Stimulated activated CD4-positive, alpha-beta T cell treated with anti-CD3 and anti-CD28 coated beads, Interleukin-1b, Interleukin-23, amount 100 ng/mL, for 24 hours (primary cell): Measurements from ENCODE around the gene IL1RN.

Experiments used
- DNase-seq, 4 experiments: peaks; one replicate each; pipeline ENCODE4 v3.0.0-alpha.2; 2020; ENCODE audit warnings: low read depth in 4 of 4, low spot score in 1 of 4

Gene IL1RN

DNA sequence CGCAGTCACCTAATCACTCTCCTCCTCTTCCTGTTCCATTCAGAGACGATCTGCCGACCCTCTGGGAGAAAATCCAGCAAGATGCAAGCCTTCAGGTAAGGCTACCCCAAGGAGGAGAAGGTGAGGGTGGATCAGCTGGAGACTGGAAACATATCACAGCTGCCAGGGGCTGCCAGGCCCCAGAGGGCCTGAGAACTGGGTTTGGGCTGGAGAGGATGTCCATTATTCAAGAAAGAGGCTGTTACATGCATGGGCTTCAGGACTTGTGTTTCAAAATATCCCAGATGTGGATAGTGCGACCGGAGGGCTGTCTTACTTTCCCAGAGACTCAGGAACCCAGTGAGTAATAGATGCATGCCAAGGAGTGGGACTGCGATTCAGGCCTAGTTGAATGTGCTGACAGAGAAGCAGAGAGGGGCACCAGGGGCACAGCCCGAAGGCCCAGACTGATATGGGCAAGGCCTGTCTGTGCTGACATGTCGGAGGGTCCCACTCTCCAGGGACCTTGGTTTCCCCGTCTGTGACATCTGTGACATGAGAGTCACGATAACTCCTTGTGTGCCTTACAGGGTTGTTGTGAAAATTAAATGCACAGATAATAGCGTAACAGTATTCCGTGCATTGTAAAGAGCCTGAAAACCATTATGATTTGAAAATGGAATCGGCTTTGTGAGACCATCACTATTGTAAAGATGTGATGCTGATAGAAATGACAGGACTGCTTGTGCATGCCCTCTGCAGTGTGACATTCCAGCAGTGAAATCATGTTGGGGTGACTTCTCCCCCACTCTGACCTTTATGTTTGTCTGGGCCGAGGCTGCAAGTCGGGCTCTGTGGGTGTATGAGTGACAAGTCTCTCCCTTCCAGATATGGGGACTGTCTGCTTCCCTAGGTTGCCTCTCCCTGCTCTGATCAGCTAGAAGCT is 510 bp downstream of the IL1RN start:
- no peak for DNase-seq

DNA sequence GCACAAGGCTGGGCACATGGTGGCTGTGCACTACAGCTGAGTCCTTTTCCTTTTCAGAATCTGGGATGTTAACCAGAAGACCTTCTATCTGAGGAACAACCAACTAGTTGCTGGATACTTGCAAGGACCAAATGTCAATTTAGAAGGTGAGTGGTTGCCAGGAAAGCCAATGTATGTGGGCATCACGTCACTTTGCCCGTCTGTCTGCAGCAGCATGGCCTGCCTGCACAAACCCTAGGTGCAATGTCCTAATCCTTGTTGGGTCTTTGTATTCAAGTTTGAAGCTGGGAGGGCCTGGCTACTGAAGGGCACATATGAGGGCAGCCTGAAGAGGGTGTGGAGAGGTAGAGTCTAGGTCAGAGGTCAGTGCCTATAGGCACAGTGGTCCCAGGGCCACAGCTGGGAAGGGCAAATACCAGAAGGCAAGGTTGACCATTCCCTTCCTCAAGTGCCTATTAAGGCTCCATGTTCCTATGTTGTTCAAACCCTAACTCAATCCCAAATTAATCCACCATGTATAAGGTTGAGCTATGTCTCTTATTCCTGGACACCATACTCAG is 2.2 kb downstream of the IL1RN start:
- DNase-seq, result no peak

DNA sequence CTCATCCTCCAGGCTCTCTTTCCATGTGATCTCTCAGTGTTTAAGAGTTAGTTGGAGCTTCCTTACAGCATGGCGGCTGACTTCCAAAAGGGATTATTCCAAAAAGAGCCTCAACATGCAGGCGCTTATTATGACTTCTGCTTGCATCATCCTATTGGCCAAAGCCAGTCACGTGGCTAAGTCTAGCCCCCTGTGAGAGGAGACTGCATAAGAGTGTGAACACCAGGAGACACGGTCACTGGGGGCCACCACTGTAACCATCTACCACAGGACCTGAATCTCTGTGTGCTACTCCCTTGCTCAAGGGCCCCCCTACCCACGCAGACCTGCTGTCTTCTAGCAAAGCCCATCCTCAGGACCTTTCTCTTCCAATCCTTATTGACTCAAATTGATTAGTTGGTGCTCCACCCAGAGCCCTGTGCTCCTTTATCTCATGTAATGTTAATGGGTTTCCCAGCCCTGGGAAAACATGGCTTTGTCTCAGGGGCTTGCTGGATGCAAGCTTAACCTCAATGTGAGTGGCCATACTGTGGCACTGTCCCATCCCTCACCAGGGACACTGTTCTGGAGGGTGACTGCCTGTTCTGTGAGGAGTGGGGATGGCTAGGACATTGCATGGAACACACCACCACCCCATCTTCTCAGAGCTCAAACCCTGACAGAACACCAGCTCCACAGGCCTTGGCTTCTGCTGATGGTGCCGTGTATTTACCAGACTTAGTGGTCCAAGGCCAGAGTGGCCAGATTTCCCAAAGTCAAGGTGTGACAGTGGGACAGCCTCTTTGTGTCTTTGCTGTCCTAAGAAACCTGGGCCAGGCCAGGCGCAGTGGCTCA is 4.2 kb downstream of the IL1RN start:
- no peak for DNase-seq

DNA sequence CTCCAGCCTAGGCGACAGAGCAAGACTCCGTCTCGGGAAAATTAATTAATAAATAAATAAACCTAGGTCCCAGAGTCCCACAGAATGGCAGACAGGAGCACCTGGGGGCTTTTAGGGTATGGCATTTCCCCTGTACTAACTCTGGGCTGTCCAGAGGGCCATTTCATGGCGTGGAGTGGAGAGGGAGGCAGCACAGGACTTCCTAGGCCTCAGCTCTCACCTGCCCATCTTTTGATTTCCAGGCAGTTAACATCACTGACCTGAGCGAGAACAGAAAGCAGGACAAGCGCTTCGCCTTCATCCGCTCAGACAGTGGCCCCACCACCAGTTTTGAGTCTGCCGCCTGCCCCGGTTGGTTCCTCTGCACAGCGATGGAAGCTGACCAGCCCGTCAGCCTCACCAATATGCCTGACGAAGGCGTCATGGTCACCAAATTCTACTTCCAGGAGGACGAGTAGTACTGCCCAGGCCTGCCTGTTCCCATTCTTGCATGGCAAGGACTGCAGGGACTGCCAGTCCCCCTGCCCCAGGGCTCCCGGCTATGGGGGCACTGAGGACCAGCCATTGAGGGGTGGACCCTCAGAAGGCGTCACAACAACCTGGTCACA is 5.1 kb downstream of the IL1RN start:
- DNase-seq, result no peak

DNA sequence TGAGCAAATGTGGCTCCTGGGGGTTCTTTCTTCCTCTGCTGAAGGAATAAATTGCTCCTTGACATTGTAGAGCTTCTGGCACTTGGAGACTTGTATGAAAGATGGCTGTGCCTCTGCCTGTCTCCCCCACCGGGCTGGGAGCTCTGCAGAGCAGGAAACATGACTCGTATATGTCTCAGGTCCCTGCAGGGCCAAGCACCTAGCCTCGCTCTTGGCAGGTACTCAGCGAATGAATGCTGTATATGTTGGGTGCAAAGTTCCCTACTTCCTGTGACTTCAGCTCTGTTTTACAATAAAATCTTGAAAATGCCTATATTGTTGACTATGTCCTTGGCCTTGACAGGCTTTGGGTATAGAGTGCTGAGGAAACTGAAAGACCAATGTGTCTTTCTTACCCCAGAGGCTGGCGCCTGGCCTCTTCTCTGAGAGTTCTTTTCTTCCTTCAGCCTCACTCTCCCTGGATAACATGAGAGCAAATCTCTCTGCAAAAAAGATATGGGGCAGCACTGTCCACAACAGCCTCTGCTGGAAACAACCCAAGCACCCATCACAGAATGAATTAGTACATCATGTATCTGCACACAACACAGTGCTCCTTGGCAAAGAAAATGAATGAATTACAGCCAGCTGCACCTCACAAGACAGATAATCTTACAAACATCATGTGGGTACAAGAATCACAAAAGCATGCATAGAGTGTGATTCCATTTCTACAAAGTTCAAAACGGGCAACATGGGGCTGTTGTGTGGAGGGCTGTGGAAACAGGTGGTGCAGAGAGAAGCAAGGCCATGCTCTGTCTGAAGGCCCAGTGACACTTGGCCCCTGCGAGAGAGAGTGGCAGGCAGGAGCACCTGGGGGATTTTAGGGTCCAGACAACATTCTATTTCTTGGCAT is 6.6 kb downstream of the IL1RN start:
- no peak for DNase-seq

DNA sequence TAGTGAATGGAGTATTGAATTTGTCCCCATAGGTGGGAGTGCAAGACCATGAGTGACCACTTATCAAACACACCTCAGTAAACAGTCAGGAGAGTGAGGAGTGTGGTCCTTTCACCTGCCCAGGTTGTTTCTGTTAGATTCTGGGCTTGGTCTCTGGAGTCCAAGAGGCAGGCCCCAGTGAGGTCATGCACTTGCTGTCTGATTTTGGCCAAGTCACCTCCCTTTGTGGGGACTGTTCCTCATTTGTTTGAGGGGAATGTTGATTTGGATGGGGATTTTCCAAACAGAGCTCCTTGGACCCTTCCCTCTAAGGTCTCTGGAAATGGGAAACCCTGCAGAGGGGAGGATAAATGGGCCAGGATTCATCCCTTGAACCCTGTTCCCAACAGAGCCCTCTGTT is 7.3 kb downstream of the IL1RN start:
- no peak for DNase-seq

DNA sequence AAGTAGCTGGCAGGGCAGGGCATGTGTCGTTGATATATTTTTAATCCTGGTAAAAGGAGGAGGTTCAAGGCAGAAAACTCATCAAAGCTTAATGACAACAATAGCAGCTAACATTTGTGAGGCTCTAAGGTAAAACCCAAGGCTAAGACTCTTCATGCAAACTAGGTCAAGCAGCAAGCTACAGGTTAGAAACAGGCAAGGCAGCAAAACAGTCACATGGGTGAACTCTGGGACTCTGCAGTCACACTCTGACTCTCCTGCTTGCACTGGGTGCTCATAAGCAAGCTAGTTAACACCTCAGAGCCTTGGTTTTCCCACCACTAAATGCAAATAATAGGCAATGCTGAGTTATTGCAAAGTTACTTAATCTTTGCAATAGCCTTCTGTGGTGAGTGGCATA is 7.9 kb downstream of the IL1RN start:
- DNase-seq, result no peak

DNA sequence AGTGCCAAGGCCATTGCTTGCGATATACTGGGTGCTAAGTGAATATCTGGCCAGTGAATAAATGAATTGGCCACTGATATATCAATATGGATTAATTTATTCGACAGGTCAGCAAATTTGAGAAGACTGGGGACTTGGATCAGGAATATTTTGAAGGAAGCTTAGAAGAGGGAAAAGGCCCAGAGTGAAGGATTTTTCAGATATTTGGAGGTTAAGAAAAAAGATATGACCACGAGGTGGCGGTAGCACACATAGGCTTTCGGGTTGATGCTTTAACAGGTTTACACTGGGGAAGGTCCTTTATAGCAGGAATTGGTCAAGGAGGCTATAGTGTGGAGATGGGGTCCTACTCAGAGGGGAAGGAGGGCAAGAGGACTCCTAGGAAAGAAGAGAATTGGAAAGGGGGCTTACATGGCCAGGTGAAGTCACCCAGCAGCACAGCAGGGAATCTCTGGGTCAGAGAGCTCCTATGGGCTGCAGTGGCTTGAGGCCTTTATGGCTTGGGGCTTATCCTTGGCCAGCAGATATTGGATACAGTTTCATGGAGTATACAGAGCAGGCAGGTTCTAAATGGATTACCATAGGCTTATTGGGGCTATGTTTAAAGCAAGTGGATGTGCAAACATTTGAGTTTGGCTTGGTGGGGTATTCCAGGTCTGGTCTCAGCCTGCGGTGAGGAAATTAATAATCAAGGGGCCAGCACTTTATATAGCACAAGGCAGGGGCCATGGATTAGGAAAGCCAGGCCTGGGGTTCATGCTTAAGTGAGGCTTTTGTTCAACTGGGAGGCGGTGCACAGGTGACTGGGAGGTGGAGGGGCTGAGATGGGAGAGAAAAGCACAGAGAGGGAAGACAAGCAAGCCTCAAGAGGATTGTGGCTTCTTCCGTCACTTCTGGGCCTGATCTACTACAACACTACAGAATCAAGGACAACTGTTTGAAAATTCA is 9.7 kb downstream of the IL1RN start:
- peak in 1 of 4 experiments; percentile 26 for DNase-seq

DNA sequence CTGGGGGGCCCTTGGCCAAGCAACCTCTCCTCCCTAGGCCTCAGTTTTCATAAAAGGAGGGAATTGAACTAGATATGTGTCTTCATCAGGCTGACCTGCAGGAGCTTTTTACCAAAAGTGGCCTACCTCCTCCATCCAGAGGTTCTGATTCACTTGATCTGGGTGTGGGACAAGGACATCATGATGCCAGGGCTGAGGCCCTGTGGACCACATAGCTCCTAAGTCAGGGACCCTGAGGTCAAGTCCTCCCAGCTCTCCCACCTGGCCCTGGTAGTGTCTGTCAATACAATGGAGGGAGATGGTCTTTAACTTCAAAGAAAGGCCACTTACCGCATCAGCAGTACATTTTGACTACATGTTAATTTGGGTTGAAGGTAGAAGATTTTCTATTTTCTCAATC is 10.4 kb downstream of the IL1RN start:
- DNase-seq, result no peak

DNA sequence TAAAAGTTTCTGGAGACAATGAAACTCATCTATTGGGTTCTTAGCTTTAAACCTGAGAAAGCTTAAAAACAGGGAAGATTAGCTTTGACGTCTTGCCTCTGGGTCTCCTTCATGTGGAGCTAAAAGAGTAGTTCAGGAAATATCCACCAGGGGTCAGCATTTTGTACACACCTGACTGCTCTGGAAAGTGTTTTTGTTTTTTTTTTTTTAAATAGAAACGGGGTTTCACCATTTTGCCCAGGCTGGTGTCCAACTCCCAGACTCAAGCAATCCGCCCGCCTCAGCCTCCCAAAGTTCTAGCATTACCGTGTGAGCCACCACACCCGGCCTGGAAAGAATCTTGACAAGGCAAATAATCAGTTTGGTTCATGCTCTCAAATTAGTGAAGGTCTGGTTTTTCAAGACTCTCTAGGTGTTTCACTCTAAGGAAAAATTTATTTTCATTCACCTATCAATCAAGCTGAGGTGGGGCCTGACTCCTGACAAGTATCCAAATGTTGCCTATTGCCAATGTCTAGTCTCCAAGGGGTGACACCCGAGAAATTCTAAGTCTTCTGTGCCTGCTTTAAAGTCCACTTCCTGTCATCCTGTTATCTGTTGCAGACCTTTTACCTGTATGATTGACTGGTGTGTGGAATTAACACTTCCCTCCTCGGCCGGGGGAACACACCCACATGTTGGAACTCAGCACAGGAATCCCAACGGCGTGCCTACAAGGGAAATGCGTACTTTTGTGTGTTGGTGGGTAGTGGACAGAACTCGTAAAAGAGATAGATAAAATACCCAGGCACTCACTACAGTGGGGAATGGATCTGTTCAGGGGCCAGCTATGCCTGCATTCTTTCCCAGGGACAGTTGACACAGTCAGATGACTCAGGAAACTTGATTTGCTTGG is 11.3 kb downstream of the IL1RN start:
- DNase-seq, result peak in 1 of 4 experiments; percentile 46

DNA sequence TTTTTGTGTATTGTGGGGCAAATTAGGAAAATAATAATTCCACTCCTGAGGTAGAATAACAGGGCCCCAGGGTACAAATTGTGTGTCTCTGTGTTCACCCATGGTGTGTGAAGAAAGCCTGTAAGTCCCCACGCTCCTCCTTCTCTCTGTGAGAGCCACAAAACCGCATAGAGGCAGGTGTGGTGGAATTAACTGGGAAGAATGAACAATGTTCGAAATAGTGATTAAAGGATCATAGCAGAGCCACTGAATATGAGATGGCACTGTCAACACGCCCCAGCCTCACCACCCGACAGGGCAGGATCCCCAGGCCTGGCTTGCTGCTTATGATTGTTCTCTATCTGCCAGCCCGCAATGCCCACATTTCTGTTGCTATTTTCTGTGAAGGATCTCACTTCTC is 14.1 kb downstream of the IL1RN start:
- DNase-seq, result no peak

DNA sequence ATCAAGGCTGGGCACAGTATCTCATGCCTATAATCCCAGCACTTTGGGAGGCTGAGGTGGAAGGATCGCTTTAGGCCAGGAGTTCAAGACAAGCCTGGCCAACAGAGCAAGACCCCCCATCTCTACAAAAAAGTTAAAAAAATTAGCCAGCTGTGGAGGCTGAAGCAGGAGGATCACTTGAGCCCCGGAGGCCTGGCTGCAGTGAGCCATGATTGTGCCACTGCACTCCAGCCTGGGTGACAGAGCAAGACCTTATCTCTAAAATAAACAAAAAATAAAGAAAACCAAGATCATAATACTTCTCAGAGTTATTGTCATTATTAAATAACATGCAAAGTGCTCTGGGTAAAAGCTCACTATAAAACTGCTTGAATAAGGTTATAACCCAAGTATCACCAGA is 14.9 kb downstream of the IL1RN start:
- DNase-seq, result no peak

DNA sequence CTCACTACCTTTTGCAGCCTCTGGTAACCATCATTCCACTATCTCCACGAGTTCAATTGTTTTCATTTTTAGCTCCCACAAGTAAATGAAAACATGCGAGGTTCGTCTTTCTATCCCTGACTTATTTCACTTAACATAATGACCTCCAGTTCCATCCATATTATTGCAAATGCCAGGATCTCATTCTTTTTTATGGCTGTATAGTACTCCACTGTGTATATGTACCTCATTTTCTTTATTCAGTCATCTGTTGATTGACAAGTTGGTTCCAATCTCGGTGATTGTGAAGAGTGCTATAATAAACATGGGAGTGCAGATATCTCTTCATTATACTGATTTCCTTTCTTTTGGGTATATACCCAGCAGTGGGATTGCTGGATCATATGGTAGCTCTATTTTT is 16.9 kb downstream of the IL1RN start:
- DNase-seq, result no peak

DNA sequence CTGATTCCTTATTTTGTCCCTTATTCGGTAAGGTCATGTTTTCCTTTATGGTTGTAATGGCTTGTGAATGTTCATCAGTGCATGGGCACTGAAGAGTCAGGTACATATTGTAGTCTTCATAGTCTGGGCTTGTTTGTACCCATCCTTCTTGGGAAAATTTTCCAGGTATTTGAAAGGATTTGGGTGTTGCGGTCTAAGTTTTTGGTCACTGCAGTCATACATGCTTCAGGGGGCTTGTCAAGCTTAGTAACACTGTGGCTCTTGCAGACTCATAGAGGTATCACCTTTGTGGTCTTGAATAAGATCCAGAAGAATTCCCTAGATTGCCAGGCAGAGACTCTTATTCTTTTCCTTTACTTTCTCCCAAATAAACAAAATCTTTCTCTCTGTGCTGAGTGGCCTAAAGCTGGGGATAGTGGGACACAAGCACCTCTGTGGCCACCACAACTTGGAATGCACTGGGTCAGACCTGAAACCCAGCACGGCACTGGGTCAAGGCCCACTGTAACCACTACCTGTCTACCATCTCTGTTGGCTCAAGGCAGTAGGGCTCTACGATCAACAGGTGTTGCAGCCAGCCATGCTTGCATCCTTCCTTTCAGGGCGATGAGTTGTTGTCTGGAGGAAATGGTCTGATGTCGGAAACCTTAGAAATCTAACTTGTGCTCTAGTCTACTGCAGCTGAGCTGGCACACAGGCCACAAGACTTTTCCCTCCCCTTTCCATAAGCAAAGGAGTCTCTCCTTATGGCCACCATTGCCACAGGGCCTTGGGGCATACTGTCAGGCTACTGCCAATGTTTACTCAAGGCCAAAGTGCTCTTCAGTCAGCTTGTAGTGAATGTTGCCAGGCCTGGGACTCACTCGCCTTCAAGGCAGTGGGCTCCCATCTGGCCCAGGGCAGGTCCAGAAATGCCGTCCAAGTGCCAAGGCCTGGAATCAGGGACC is 21.5 kb downstream of the IL1RN start:
- no peak for DNase-seq

DNA sequence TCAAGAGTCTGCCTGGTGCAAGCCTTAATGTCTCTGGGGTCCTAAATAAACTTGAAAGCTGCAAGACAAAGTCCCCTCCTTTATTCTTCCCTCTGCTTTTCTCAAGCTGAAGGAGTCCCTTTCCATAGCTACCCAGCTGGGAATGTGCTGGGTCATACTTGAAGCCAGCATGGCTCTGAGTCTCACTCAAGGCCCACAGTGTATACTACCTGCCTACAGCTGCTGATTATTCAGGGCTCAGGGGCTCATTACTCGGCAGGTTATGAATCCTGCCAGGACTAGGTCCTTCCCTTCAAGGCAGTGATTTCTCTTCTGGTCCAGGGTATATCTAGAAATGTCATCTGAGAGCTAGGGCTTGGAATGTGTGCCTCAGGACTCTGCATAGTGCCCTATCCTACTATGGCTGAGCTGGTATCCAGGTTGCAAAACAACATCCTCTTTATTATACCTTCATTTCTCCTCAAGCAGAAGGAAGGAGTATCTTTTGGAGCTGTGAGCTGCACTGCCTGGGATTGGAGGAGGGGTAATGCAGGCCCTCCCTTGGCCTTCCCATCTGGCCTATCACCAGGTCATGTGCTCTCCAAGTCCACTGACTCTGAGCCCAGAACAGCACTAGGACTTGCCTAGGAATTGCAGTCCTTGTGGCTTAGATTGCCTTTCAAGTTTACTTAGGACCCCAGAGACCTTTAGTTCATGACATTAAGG is 22.3 kb downstream of the IL1RN start:
- DNase-seq, result no peak

DNA sequence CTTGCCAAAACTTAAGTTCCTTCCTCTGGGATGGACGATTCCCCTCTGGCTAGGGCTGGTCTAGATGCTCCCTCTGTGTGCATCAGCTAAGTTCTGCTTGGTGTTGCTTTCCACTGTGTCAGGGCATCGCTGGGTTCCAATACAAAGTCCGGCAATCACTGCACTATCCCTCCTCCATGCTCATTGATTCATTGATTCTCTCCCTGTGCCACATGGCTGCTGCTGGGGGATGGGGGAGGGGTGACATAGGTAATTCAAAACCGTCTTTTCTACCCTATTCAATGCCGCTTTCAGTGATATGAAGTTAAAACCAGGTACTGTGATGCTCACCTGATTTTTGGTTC is 22.8 kb downstream of the IL1RN start:
- no peak for DNase-seq

DNA sequence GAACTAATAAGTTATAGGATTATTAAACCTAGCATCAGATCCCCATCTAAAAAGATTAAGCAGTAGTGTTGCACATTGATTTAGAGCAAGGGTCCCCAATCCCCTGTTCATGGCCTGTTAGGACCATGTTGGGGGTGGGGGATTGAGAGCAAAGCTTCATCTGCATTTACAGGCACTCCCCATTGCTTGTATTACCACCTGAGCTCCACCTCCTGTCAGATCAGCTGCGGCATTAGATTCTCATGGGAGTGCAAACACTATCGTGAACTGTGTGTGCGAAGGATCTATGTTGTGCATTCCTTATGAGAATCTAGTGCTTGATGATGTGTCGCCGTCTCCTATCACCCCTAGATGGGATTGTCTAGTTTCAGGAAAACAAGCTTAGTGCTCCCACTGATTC is 27.9 kb downstream of the IL1RN start:
- no peak for DNase-seq
